Measurements from ENCODE around the gene FBXL14. TPM values are rescaled to one million over a fixed set of nuclear protein-coding genes. Genes with fewer than 3 reads are reported as not detected.

The FBXL14 gene
- total RNA-seq, 4 donors from 2014 or later = 6.3 to 20.4 (median 12.7) TPM

GRCh38 chr12:1551496-1551895 is 42.9 kb downstream of the FBXL14 start:
- Histone ChIP-seq H3K4me3 (no peak overlapping the region), H3K36me3 (no peaks in the 10 kb centered on the region), H3K4me1 (no peaks in the 10 kb centered on the region), H3K9me3 (no peaks in the 10 kb centered on the region), H3K27me3 (no peaks in the 10 kb centered on the region), H3K27ac (no peak overlapping the region)
- no peak for DNase-seq
- no peak for TF ChIP-seq POLR2A (IDR thresholded peaks at IDR 0.05)
- no peak for TF ChIP-seq CTCF (IDR thresholded peaks at IDR 0.05)

- no peaks in the 10 kb centered on the region for H3K27me3 ChIP-seq
- no peak overlapping the region for H3K27ac ChIP-seq
- H3K9me3 ChIP-seq = no peaks in the 10 kb centered on the region
- H3K4me3 ChIP-seq = no peak overlapping the region
- no peaks in the 10 kb centered on the region for H3K4me1 ChIP-seq
- TF ChIP-seq CTCF (IDR thresholded peaks at IDR 0.05) (no peak), POLR2A (IDR thresholded peaks at IDR 0.05) (no peak)
- H3K36me3 ChIP-seq = no peaks in the 10 kb centered on the region
- no peak for DNase-seq
Measured at GRCh38 chr12:1546931-1547640, 47.3 kb downstream of the FBXL14 start.

GRCh38 chr12:1544996-1545700 is 49.2 kb downstream of the FBXL14 start:
- H3K36me3 ChIP-seq = no peaks in the 10 kb centered on the region
- DNase-seq = no peak
- no peaks in the 10 kb centered on the region for H3K27me3 ChIP-seq
- no peak overlapping the region for H3K27ac ChIP-seq
- TF ChIP-seq CTCF (IDR thresholded peaks at IDR 0.05) (peak in 3 of 6 experiments; percentile 28 to 41 (median 37)), POLR2A (IDR thresholded peaks at IDR 0.05) (no peak)
- no peak overlapping the region for H3K4me3 ChIP-seq
- H3K4me1 ChIP-seq = no peaks in the 10 kb centered on the region
- no peaks in the 10 kb centered on the region for H3K9me3 ChIP-seq

GRCh38 chr12:1542599-1542998 is 51.8 kb downstream of the FBXL14 start:
- Histone ChIP-seq H3K4me3 (no peak overlapping the region), H3K4me1 (no peaks in the 10 kb centered on the region), H3K27me3 (no peaks in the 10 kb centered on the region), H3K36me3 (no peaks in the 10 kb centered on the region), H3K9me3 (no peaks in the 10 kb centered on the region), H3K27ac (no peak overlapping the region)
- no peak for DNase-seq
- TF ChIP-seq POLR2A (IDR thresholded peaks at IDR 0.05) = no peak
- no peak for TF ChIP-seq CTCF (IDR thresholded peaks at IDR 0.05)

- no peak overlapping the region for H3K4me3 ChIP-seq
- no peaks in the 10 kb centered on the region for H3K4me1 ChIP-seq
- no peak overlapping the region for H3K27ac ChIP-seq
- DNase-seq = no peak
- no peaks in the 10 kb centered on the region for H3K9me3 ChIP-seq
- H3K36me3 ChIP-seq = no peaks in the 10 kb centered on the region
- H3K27me3 ChIP-seq = no peaks in the 10 kb centered on the region
- no peak for TF ChIP-seq CTCF (IDR thresholded peaks at IDR 0.05)
- no peak for TF ChIP-seq POLR2A (IDR thresholded peaks at IDR 0.05)
Measured at GRCh38 chr12:1540690-1541089, 53.7 kb downstream of the FBXL14 start.
